GM12864 (cell line): ENCODE measurements around the gene PODXL.
A peak's percentile ranks its signal among the peaks of the same experiment; 100 is the strongest.

ENCODE experiments used
- DNase-seq: peaks from one replicate; pipeline ENCODE4 v3.0.0-alpha.2; 2011; ENCODE audit warnings: low read depth
- H3K4me3 ChIP-seq: 2 replicates; pipeline ENCODE4 v1.5.1; 2011; ENCODE audit warnings: mild to moderate bottlenecking, low read depth, low read length, control low read depth
- CTCF ChIP-seq: IDR thresholded peaks from 2 replicates; pipeline ENCODE4 v1.5.1; 2011; ENCODE audit warnings: low read depth, mild to moderate bottlenecking, moderate library complexity, low read length, control low read depth, inconsistent platforms; ENCODE audit errors: missing control alignments

The PODXL gene

GRCh38 chr7:131564640-131565039 is 8.2 kb upstream of the PODXL start:
- no peak for TF ChIP-seq CTCF
- no peak overlapping the region for H3K4me3 ChIP-seq
- DNase-seq = no peak

GRCh38 chr7:131563918-131564317 is 7.5 kb upstream of the PODXL start:
- no peak for DNase-seq
- no peak overlapping the region for H3K4me3 ChIP-seq
- no peak for TF ChIP-seq CTCF

GRCh38 chr7:131562941-131563340 is 6.5 kb upstream of the PODXL start:
- TF ChIP-seq CTCF = no peak
- H3K4me3 ChIP-seq = no peak overlapping the region
- DNase-seq = no peak

GRCh38 chr7:131560061-131560460 is 3.6 kb upstream of the PODXL start:
- TF ChIP-seq CTCF = no peak
- H3K4me3 ChIP-seq = no peak overlapping the region
- no peak for DNase-seq

GRCh38 chr7:131557652-131558385 is 1.4 kb upstream of the PODXL start:
- no peak for DNase-seq
- no peak overlapping the region for H3K4me3 ChIP-seq
- no peak for TF ChIP-seq CTCF

- DNase-seq = no peak
- peak overlapping the region; percentile 27 for H3K4me3 ChIP-seq
- no peak for TF ChIP-seq CTCF
Measured at GRCh38 chr7:131556909-131557651, 652 bp upstream of the PODXL start.
